ENCODE measurements around the gene MYO16.

Gene MYO16

GRCh38 chr13:108813587-108814170 is 184.3 kb downstream of the MYO16 start:
- no peak for DNase-seq

DNA sequence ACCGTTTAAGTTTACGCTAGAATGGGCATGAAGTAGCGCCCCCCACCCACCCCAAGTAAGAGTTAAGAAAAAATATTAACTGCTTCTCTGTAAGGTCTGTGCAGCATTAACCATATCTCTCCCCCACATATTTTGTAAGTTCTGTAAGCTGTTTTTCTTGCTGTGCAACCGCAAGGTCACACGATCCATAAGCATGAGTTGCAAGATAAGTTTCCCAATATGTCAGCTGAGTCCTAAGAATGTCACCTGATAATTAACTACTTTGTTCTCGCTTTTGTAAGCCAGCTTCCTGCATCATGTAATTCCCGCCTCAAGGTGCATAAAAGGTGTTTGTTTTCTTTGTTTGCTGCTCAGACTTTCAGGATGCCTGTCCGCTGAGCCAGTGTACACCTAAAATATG is 187.0 kb downstream of the MYO16 start:
- DNase-seq: no peak

DNA sequence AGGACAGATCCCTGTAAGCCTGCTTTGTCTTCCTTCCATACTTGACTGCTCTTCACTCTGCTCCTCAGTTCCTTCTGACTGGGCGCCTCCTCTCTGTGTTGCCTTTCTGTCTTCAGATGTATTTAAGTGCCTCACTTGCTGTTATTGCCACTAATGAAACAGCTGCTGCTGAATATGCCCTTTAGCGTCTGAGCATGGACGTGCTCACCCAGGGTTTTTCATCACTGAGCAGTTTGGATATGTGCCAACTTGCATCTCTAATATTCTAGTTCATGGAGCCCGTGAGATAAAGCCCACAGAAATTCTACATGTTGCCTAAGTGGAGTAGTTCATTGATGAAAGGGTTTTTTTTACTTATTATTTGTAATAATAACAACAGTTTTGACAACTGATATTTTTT is 198.2 kb downstream of the MYO16 start:
- no peak for DNase-seq

DNA sequence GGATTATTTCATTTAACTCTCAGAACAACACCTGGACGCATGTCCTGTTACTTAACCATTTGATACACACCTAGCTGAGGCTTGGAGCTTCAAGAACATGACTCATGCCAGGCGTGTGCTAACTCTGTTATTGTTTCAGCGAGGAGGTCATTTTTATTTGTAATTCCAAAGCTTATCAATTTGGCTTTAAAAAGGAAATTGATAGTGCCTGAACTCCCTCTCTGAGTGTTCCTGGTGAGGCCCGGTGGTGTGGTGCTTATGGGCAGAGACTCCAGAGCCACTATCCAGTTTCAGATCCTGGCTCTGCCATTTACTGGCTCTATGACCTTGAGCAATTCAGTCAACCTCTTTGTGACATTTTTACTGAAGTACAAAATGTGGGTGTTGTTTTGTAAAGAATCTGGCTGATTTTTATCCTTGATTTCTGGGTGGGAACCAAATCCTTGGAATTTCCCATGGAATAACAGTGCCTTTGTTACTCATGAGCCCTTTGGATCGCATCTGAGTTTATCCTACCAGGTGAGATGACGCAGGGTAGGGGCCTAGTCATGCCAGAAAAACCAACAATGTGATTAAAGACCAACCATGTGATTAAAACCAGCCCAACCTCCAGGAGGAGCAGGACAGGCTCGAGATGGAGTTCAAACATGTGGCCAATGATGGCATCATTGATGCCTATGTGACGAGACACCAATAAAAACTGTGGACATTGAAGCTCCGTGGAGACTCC is 198.8 kb downstream of the MYO16 start:
- no peak for DNase-seq

DNA sequence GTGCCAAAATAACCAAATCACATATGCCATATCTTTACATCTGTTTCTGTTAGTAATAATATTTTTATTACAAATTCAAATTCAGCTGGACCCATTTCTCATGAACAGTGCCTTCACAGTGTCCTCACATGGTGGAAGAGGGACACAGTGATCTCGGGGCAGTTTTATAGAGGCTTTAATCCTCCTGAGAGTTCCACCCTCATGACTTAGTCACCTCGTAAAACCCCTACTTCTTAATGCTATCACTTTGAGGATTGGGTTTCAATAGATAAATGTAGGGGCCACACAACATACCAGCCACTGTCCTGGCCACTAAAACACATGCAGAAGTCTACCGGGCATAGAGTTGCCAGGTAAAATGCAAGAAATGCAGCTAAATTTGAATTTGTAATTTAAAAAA is 201.5 kb downstream of the MYO16 start:
- DNase-seq: no peak

DNA sequence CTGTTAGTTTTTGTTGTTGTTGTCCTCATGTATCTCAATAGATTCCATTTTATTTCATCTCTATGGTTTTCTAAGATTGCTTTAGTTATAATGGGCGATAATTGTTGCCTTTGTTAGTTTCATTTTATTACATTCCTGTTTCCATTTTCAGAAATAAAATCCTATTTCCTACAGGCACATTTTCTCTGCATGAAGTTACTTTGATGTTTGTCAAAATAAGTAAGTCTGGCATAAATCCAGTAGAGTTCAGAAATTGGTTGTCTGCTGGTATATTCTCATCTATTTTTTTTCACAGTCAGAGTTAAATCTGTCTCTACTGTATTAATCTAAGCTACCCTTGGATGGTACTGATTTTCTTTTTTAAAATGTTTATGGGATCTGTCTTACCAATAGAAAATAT is 204.1 kb downstream of the MYO16 start:
- DNase-seq: no peak

DNA sequence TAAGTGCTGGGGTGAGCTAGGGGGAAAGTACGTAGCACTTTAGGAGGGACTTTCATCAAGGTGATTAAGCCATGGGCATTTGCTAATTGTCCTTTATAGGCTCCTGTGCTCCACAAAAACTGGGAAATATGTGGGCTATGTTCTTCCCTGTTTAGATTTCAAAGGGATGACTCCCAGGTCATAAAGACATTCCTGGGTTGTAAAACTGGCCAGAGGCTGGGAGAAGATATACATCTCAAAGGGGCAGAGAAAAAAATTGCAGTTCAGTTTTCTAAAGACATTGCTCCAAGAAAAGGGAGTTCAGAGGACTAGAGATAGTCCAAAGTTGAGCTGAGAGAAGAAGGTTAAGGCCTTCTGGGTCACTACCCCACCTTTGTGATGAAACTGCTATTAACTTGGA is 204.8 kb downstream of the MYO16 start:
- no peak for DNase-seq

DNA sequence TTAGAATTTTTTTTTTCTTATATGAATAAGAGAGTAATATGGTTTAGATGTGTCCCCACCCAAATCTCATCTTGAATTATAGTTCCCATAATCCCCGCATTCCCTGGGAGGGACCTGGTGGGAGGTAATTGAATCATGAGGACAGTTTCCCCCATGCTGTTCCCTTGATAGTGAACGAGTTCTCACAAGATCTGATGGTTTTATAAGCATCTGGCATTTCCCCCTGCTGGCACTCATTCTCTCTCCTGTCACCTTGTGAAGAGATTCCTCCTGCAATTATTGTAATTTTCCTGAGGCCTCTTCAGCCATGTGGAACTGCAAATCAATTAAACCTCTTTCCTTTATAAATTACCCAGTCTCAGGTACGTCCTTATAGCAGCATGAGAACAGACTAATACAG is 205.7 kb downstream of the MYO16 start:
- no peak for DNase-seq

GRCh38 chr13:108850691-108851090 is 221.3 kb downstream of the MYO16 start:
- DNase-seq: peak; percentile 6

DNA sequence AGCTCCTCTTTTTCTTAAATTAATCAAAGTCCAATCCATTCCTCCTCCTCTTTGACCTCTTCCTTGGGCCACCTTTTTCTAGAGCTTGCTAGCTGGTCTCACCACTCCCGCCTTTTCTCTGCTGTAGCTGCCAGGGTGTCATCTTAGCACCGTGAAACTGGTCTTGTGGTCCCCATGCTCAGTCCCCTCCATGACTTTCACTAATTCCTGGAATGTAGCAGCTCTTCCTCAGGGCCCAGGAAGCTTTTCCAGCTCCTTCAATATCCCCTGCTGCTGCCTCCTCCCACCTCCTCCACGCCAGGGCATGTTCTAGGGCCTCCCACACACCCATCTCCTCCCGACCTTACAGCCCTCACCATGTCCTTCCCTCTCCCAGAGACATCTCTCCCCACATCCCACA is 222.2 kb downstream of the MYO16 start:
- no peak for DNase-seq

DNA sequence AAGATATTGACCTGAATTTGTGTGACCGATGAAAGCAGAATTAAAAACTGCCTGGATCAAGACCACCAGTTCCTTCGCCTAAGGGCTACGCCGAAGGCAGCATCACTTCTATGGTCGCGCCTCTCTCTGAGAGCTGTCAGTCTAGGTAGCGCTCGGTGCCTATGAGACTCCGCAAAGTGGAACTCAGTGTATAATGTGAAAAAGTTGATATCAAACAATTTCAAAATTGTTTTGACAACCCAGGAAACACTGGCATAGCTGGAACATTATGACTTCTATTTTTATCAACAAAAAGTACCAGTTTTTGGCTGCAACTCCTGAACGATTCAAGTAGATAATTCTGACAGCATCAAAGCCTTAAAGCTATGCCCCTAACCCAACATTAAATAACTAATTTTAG is 223.6 kb downstream of the MYO16 start:
- DNase-seq: no peak

DNA sequence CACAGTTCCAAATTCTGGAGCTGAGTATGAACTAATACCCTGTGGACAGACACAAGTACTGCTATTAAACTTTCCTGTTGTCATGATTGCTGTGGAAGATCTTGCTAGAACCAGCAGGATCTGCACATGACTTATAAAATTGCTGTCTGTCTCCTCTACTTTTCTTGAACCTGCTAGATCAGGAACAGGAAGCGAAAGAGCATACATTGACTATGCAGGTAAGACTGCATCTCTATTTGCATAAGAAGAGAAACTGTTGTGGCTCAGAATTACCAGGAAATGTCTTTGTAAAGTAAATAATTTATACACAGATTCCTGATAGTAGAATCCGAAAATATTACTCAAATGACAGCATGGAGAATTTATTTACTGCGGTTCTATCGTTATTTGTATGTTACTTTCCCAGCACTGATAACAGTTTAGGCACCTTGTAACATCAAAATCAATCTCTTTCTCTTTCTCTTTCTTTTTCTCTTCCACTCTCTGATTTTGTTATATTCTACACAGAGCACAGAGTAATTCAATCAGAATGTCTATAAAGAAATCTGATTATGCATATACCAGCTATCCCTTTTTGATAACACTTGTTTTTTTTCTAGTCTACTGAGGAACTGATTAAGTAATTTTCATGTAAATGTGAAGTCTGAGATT is 226.5 kb downstream of the MYO16 start:
- no peak for DNase-seq

GRCh38 chr13:108858676-108859075 is 229.3 kb downstream of the MYO16 start:
- DNase-seq: no peak

- no peak for DNase-seq
These were observed 230.0 kb downstream of the MYO16 start for GRCh38 chr13:108859197-108860012.

DNA sequence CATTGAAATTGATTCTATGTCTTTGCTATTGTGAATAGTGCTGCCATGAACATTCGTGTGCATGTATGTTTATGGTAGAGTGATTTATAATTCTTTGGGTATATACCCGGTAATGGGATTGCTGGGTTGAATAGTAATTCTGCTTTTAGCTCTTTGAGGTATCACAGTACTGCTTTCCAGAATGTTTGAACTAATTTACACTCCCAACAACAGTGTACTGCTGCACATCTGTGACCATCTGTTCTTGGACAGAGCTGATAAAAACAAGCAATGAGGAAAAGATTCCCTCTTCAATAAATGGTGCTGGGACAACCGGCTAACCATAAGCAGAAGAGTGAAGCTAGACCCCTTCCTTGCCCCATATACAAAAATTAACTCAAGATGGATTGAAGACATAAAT is 231.0 kb downstream of the MYO16 start:
- DNase-seq: no peak

DNA sequence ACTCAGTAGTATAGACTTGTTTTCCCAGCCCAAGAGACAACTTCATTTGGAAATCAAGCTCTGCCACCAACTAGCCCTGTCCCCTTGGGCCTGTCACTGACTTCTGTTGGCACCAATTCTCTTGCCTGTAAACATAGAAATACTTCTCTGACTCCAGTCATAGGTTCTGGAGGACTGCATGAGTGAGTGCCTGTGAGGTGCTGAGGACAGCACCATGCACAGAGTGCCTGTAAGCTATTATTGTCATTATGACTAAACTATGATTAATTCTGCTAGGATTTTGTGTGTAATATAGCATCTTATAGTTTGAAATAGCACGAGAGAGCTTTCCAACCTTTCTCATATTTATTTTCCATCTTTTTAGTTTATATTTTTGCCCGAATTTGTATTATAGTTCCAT is 247.9 kb downstream of the MYO16 start:
- no peak for DNase-seq

DNA sequence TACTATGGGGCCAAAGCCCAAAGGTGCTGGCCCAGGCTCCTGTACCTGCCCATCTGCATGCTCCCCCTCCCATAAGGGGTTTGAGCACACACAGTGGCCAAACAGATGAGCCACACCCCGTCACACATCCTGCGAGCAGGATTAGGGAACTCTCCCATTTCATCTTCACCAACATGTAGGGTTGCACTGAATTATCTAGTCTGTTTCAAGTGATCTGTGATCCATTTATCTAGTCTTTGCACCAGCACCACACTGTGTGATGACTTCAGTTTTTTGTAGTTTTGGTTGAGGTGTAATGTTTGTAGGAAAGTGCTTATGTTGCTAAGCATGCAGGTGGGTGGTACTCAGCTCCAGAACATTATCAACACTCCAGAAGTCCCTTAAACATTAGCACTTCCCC is 249.3 kb downstream of the MYO16 start:
- no peak for DNase-seq

DNA sequence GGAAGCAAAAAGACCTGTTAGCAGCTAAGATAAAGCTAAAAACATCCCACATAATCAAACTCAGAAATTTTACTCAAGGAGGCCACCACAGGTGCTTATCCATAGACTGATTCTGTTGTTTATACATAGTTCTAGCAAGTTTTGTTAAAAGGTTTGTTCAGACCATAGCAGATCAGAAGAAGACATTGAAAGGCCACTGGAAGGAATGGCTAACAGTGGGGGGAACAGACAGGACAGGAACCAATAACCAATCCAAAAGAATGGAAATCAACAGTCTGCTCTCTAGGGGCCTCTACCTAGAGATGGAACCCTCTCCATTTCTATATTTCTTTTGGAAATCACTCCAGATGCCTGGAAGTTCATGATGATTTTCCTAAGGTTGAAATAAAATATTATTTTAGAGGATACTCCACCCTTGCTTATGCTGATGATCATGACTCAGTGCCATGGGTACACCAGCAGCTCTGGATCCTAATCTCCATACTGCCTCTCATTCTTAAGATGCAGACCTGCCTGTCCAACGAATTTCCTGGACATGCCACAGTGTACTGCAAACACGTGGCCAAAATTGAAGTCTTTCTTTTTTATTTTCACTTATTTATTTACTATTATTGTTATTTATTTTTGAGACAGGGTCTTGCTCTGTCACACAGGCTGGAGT is 260.0 kb downstream of the MYO16 start:
- DNase-seq: no peak

DNA sequence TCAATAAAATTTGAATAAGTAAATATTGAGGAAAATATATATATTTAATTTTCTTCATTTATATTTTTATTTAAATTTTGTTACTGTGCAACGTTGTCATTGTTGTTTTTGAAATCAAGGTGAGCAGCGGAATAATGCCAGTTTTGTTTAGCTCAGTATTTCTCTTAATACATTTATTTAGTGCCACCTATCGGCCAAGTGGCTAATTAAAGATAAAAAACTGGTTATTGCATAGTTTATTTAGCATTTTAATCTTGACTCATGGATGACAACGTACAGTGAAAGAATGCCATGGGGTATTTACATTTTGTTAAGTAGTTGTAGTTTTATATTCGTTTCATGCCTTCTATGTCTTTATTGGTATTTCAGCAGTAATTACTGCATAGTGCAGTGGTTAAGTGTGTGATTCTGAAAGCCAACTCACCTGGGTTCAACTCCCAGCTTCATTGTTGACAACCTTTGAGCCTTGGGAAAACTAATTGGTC is 265.9 kb downstream of the MYO16 start:
- peak; percentile 28 for DNase-seq

DNA sequence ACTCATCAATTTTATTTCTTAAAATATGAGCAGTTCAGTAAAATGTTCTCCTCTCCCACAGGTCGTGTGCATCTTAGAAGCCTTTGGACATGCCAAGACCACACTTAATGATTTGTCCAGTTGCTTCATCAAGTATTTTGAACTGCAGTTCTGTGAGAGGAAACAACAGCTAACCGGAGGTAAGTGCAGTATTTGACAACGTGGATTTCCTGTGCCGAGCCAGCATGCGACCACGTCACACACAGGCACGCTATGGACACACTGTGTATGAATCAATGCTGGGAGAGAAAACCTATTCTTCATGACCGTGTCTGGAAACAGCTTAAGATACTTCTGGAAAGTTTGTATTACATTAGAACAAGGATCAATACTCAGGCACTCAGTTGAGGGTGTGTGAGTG is 268.5 kb downstream of the MYO16 start:
- DNase-seq: no peak

DNA sequence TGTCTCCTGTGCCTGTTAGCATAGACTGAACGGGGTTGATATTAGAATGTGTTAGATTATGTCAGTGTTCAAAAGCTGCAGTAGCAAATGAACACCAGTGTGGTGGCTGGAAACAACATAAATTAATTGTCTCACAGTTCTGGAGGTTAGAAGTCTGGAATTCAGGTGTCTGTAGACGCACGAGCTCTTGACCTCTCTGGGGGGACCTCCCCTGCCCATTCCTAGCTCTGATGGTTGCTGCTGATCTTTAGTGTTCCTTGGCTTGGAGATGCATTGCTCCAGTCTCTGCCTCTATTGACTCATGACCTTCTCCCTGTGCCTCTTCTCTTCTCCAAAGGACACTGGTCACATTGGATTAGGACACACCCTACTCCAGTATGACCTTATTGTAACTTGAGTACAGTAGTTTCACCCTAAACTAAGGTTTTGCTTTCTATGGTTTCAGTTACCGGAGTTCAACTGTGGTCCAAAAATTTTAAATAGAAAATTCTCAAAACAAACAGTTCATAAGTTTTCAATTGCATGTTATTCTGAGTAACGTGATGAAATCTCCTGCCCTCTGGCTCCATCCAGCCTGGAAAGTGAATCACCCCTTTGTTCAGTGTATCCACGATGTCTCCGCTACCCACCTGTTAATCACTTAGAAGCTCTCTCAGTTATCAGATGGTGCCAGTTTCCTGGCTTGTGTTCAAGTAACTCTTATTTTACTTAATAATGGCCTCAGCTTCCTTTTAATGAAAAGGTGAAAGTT is 273.2 kb downstream of the MYO16 start:
- no peak for DNase-seq

GRCh38 chr13:108903613-108904012 is 274.2 kb downstream of the MYO16 start:
- DNase-seq: no peak
